ENCODE results near the gene IVD. TPM values are rescaled to one million over a fixed set of nuclear protein-coding genes. Genes with fewer than 3 reads are reported as not detected.

IVD gene
- total RNA-seq, 1 experiment from 2014 or later, result 93.1 TPM

GRCh38 chr15:40414816-40415215 is 9.2 kb downstream of the IVD start:
- Histone ChIP-seq H2AK5ac (ENCODE audit: insufficient read length, low read length) (no peak overlapping the region), H4K20me1 (ENCODE audit: control insufficient read depth, insufficient read depth, insufficient read length) (no peaks in the 10 kb centered on the region), H3K23me2 (ENCODE audit: insufficient read length, low read depth, low read length, poor library complexity, severe bottlenecking) (no peaks in the 10 kb centered on the region), H3K56ac (ENCODE audit: insufficient read length, low read depth, low read length) (no peak overlapping the region), H3T11ph (ENCODE audit: low read length) (no peak overlapping the region), H3K27me3 (ENCODE audit: insufficient read depth, low read length) (no peaks in the 10 kb centered on the region), H2BK5ac (ENCODE audit: insufficient read length, low read length) (no peak overlapping the region), H3K79me1 (ENCODE audit: insufficient read depth, low read depth, low read length, poor library complexity, severe bottlenecking) (no peaks in the 10 kb centered on the region), H2BK20ac (ENCODE audit: low read depth, low read length, poor library complexity, severe bottlenecking) (no peak overlapping the region), H4K91ac (ENCODE audit: insufficient read length, low read depth, low read length) (no peak overlapping the region), H3K23ac (ENCODE audit: insufficient read length, low read depth, low read length) (no peak overlapping the region), H2AFZ (ENCODE audit: low read length) (no peak overlapping the region), H2BK120ac (ENCODE audit: low read depth, low read length, poor library complexity, severe bottlenecking) (no peak overlapping the region), H3K4me2 (ENCODE audit: insufficient read depth, insufficient read length, low read length) (no peak overlapping the region), H3K79me2 (ENCODE audit: insufficient read depth, low read length) (no peaks in the 10 kb centered on the region), H2BK12ac (ENCODE audit: insufficient read length, low read depth, low read length) (no peak overlapping the region), H3K4me1 (ENCODE audit: insufficient read depth, low read length) (no peaks in the 10 kb centered on the region), H3K9ac (ENCODE audit: extremely low read depth, insufficient read length, low read length) (no peak overlapping the region), H3K27ac (ENCODE audit: insufficient read length, low read depth, low read length) (no peak overlapping the region), H4K5ac (ENCODE audit: insufficient read length, low read depth, low read length) (no peak overlapping the region), H2BK15ac (ENCODE audit: low read depth, low read length) (no peak overlapping the region), H3K4ac (ENCODE audit: low read depth, low read length) (no peak overlapping the region), H3K14ac (ENCODE audit: insufficient read depth, low read length) (no peak overlapping the region), H3K18ac (ENCODE audit: insufficient read length, low read depth, low read length) (no peak overlapping the region), H3K9me3 (ENCODE audit: control insufficient read depth, low read depth, low read length) (no peaks in the 10 kb centered on the region), H4K8ac (replicated peaks; ENCODE audit: insufficient read length, low read depth, low read length) (no peak overlapping the region)
- Mint-ChIP-seq H3K4me3 (no peak overlapping the region), H3K27ac (no peak overlapping the region), H3K36me3 (ENCODE audit: insufficient read depth in 1 of 3, low read depth in 3 of 3) (peaks cover 48 to 82% (median 82%) of the 10 kb centered on the region in 3 experiments; a peak in 6 of 7 replicates), H3K9me3 (no peaks in the 10 kb centered on the region), H3K4me1 (no peaks in the 10 kb centered on the region), H3K27me3 (ENCODE audit: low read depth) (no peaks in the 10 kb centered on the region)
- no peak for TF ChIP-seq CTCF (conservative IDR thresholded peaks at IDR 0.05)
- no CpG with 5 or more reads among the region's 7 CpGs for WGBS (ENCODE audit: extremely low coverage, insufficient read length, low lambda C conversion rate)
- no peak for DNase-seq
